Kidney (tissue), 14 donors: ENCODE results near the gene DNMT3L. TPM values are rescaled to one million over a fixed set of nuclear protein-coding genes. Genes with fewer than 3 reads are reported as not detected.

ENCODE experiments used
- DNase-seq, 5 donors: peaks; one replicate each; pipeline ENCODE4 v3.0.0-alpha.2; 2013 to 2020
- FAIRE-seq: peaks from 2 replicates; lab custom pipeline; 2012; peaks lifted over from hg19 to GRCh38; lab: Jason Lieb, UNC
- H3K27ac ChIP-seq, 2 donors: one replicate each; pipeline ENCODE4 v1.7.0; 2013; ENCODE audit warnings: low read depth in 2 of 2, low read length in 2 of 2, inconsistent platforms in 1 of 2
- H3K27me3 ChIP-seq: one replicate; pipeline ENCODE4 v1.7.1; 2013; ENCODE audit warnings: low read length, inconsistent platforms; ENCODE audit not compliant: control insufficient read depth, insufficient read depth
- H3K36me3 ChIP-seq, 3 donors: one replicate each; pipeline versions ENCODE4 v1.7.0 to v1.7.1; 2013; ENCODE audit warnings: low read length in 3 of 3, control low read depth in 1 of 3, inconsistent platforms in 1 of 3; ENCODE audit not compliant: insufficient read depth in 3 of 3, control insufficient read depth in 2 of 3
- H3K4me1 ChIP-seq, 3 donors: one replicate each; pipeline versions ENCODE4 v1.7.0 to v1.7.1; 2013; ENCODE audit warnings: low read length in 3 of 3, inconsistent platforms in 1 of 3, low read depth in 1 of 3; ENCODE audit not compliant: control insufficient read depth in 2 of 3, insufficient read depth in 2 of 3
- H3K4me3 ChIP-seq, 3 donors: one replicate each; pipeline versions ENCODE4 v1.7.0 to v1.8.1; 2013; ENCODE audit warnings: low read length in 3 of 3, control low read depth in 1 of 3, inconsistent platforms in 1 of 3
- H3K9ac ChIP-seq, 3 donors: one replicate each; pipeline versions ENCODE4 v1.7.0 to v1.7.1; 2013; ENCODE audit warnings: low read length in 3 of 3, control low read depth in 1 of 3, inconsistent platforms in 1 of 3
- H3K9me3 ChIP-seq, 3 donors: one replicate each; pipeline versions ENCODE4 v1.7.0 to v1.7.1; 2013; ENCODE audit warnings: low read length in 3 of 3, control low read depth in 1 of 3, inconsistent platforms in 1 of 3; ENCODE audit not compliant: control insufficient read depth in 2 of 3, insufficient read depth in 1 of 3
- intact Hi-C: fragments of 100-400 bp; cut with DNase I; formaldehyde crosslinking; loops from one replicate; pipeline ENCODE4 v1.11.1; 2022
- polyA plus RNA-seq: library from polyadenylated mRNA; stranded (reverse); fragments of 350-450 nt; fragmentation: Illumina TruSeq; extraction: RNeasy Lipid Tissue Mini Kit (QIAGEN cat#74804); gene quantifications from one replicate; pipeline ENCODE4 v1.2.3, GENCODE V29; 2014; ENCODE audit warnings: low read depth, low replicate concordance; ENCODE audit not compliant: insufficient read depth
- total RNA-seq: library from RNA; stranded (reverse); fragmentation: NEBNext Ultra II Directional; extraction: Animal tissue kit (Norgen Biotek cat#: 25700); gene quantifications from one replicate; pipeline ENCODE4 v1.2.1, GENCODE V29; 2021
- TF ChIP-seq, protein P1 (sequence below): IDR thresholded peaks from 3 replicates; pipeline ENCODE4 v1.5.1; 2012; ENCODE audit warnings: mild to moderate bottlenecking, moderate library complexity, borderline replicate concordance; ENCODE audit not compliant: insufficient read depth; ENCODE audit errors: extremely low read depth
- donor health status: control.
- donor health status: control.
- donor health status: control.
- donor health status: control.
- donor health status: control.
- donor health status: DM: yes; HTN: yes; CAD: no.
- donor health status: Normal renal cell carcinoma (clear cell type).

DNMT3L gene
- total and polyA plus RNA-seq, 2 donors from 2014 or later: 0.47 TPM; not detected in 1

DNA sequence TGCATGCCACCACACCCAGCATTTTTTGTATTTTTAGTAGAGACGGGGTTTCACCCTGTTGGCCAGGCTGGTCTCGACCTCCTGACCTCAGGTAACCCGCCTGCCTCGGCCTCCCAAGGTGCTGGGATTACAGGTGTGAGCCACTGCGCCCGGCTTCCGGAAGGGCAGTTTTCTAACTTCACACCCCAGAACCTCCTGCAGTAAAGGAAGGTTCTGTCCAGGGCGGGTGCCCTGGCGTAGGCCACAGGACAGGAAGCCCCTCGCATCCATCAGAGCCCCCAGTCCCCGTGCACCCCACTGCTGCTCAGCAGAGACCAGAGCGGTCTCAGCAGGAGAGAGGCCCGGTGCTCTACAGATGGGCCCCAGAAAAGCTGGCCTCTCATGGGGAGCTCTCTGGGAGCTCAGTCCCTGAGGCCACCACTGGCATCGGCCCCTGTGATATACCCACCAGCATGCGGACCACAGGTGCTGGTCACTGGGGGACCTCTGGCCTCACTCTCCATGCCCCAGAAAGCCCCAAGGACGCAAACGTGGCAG lies 4.1 kb upstream of the DNMT3L start:
- intact Hi-C loops: no loop called here
- no peak for FAIRE-seq
- peak in 1 of 5 donors; percentile 36 for DNase-seq
- Histone ChIP-seq H3K9me3 (no peaks in the 10 kb centered on the region), H3K9ac (no peak overlapping the region), H3K27me3 (no peaks in the 10 kb centered on the region), H3K4me3 (no peak overlapping the region), H3K36me3 (no peaks in the 10 kb centered on the region), H3K4me1 (no peaks in the 10 kb centered on the region), H3K27ac (no peak overlapping the region)
- TF ChIP-seq, protein P1, sequence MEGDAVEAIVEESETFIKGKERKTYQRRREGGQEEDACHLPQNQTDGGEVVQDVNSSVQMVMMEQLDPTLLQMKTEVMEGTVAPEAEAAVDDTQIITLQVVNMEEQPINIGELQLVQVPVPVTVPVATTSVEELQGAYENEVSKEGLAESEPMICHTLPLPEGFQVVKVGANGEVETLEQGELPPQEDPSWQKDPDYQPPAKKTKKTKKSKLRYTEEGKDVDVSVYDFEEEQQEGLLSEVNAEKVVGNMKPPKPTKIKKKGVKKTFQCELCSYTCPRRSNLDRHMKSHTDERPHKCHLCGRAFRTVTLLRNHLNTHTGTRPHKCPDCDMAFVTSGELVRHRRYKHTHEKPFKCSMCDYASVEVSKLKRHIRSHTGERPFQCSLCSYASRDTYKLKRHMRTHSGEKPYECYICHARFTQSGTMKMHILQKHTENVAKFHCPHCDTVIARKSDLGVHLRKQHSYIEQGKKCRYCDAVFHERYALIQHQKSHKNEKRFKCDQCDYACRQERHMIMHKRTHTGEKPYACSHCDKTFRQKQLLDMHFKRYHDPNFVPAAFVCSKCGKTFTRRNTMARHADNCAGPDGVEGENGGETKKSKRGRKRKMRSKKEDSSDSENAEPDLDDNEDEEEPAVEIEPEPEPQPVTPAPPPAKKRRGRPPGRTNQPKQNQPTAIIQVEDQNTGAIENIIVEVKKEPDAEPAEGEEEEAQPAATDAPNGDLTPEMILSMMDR: no peak

DNA sequence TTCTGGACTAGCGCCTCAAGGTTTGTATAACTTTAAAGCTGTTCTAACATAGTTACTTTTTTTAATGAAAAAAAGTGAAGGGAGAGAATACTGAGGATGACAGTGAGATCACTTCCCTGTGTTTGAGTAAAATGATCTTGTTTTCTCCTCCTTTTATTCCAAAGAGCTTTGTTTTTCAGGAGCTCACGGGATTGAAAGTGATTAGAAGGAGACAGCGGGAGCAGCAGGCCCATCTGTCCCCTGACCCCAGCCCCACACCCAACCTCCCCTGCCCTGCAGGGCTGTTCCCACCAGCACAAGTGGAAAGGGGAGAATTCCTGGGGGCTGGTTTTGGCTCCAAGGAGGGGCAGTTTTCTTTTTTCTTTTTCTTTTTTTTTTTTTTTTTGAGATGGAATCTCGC lies 2.1 kb upstream of the DNMT3L start:
- peaks cover 0 to 3% (median 0%) of the 10 kb centered on the region in 3 donors for H3K9me3 ChIP-seq
- H3K27ac ChIP-seq: no peak overlapping the region
- FAIRE-seq (no peak), DNase-seq (peak in 1 of 5 donors; percentile 30)
- H3K4me3 ChIP-seq: no peak overlapping the region
- no peaks in the 10 kb centered on the region for H3K4me1 ChIP-seq
- TF ChIP-seq, protein P1: no peak
- H3K9ac ChIP-seq: no peak overlapping the region
- no peaks in the 10 kb centered on the region for H3K36me3 ChIP-seq
- H3K27me3 ChIP-seq: no peaks in the 10 kb centered on the region
- intact Hi-C loops: no loop called here

DNA sequence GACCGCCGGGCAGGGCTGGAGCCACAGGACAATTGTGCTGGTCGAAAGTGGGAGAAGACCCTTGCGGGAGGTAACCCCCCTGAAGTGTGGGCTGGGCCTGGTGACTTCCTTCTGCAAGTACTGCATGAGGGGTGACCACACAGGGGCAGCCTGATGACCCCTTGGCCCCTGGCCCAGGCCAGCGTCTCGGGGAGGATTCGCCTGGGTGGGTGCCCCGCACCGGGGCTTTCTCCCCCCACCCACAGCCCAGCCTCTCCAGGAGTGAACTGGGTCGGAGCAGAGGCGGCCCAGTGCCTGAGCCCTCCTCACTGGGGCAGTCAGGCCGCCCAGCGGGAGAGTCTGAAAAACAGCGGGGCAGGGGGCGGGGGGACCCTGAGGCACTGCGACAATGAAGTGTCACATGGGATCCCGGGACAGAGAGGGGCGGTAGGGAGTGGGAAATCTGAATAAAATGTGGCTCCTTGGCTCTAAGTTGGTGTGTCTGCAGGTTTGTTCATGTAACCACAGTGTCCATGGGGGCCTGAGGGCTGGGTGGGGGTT lies 1.6 kb upstream of the DNMT3L start:
- peak; percentile 58 to 78 (median 69) for DNase-seq

More for the DNA sequence above, 1.6 kb upstream of the DNMT3L start:
- Histone ChIP-seq H3K9me3 (peaks cover 0 to 3% (median 0%) of the 10 kb centered on the region in 3 donors), H3K4me3 (no peak overlapping the region), H3K4me1 (no peaks in the 10 kb centered on the region), H3K27ac (no peak overlapping the region), H3K27me3 (no peaks in the 10 kb centered on the region), H3K9ac (no peak overlapping the region), H3K36me3 (no peaks in the 10 kb centered on the region)
- TF ChIP-seq, protein P1: no peak
- FAIRE-seq: no peak
- intact Hi-C loops: no loop called here
